ENCODE results near the gene TOMM70.

Gene TOMM70

GRCh38 chr3:100402891-100403290, 2.0 kb upstream of the TOMM70 start:
- intact Hi-C loops (cut with micrococcal nuclease): loop anchor here (5.0 kb wide), 3 partner anchors 586 to 1169 kb away; partner anchors contain the start of genes CMSS1, PCNP and SENP7
- Mint-ChIP-seq H3K9me3 (peaks cover 10% of the 10 kb centered on the region), H3K27ac (no peak overlapping the region), H3K36me3 (ENCODE audit: low read depth) (peaks cover 29% of the 10 kb centered on the region), H3K27me3 (no peaks in the 10 kb centered on the region), H3K4me1 (ENCODE audit: low read depth) (peaks cover 37% of the 10 kb centered on the region), H3K4me3 (no peak overlapping the region)

- Mint-ChIP-seq H3K27ac (peak overlapping the region; percentile 98), H3K4me1 (ENCODE audit: low read depth) (peaks cover 37% of the 10 kb centered on the region), H3K4me3 (peak overlapping the region; percentile 96), H3K9me3 (peaks cover 4% of the 10 kb centered on the region), H3K27me3 (no peaks in the 10 kb centered on the region), H3K36me3 (ENCODE audit: low read depth) (peaks cover 23% of the 10 kb centered on the region)
- intact Hi-C loops (cut with micrococcal nuclease): loop anchor here (5.0 kb wide), 3 partner anchors 585 to 1170 kb away; partner anchors contain the start of genes CMSS1, PCNP and SENP7
Observed at GRCh38 chr3:100402256-100402655, 1.4 kb upstream of the TOMM70 start.

GRCh38 chr3:100401674-100402041, 769 bp upstream of the TOMM70 start:
- Mint-ChIP-seq H3K4me1 (ENCODE audit: low read depth) (peaks cover 37% of the 10 kb centered on the region), H3K27me3 (no peaks in the 10 kb centered on the region), H3K9me3 (no peaks in the 10 kb centered on the region), H3K4me3 (peak overlapping the region; percentile 96), H3K36me3 (ENCODE audit: low read depth) (peaks cover 23% of the 10 kb centered on the region), H3K27ac (peak overlapping the region; percentile 98)
- intact Hi-C loops (cut with micrococcal nuclease): loop anchor here (1.0 to 5.0 kb wide), 6 partner anchors 67 to 1171 kb away; partner anchors contain the start of genes CMSS1, NIT2, PCNP and SENP7

GRCh38 chr3:100400419-100400779, 490 bp downstream of the TOMM70 start:
- peaks cover 23% of the 10 kb centered on the region for H3K36me3 Mint-ChIP-seq (ENCODE audit: low read depth)
- H3K27ac Mint-ChIP-seq: peak overlapping the region; percentile 98
- intact Hi-C loops (cut with micrococcal nuclease): loop anchor here (2.0 to 5.0 kb wide), 4 partner anchors 66 to 1172 kb away; partner anchors contain the start of genes CMSS1, NIT2, PCNP and SENP7
- peaks cover 37% of the 10 kb centered on the region for H3K4me1 Mint-ChIP-seq (ENCODE audit: low read depth)
- H3K27me3 Mint-ChIP-seq: no peaks in the 10 kb centered on the region
- peak overlapping the region; percentile 96 for H3K4me3 Mint-ChIP-seq
- no peaks in the 10 kb centered on the region for H3K9me3 Mint-ChIP-seq

- intact Hi-C loops (cut with micrococcal nuclease): loop anchor here (2.0 to 5.0 kb wide), 4 partner anchors 65 to 1173 kb away; partner anchors contain the start of genes CMSS1, NIT2, PCNP and SENP7
- Mint-ChIP-seq H3K9me3 (no peaks in the 10 kb centered on the region), H3K36me3 (ENCODE audit: low read depth) (peaks cover 25% of the 10 kb centered on the region), H3K27me3 (no peaks in the 10 kb centered on the region), H3K4me1 (ENCODE audit: low read depth) (peaks cover 37% of the 10 kb centered on the region), H3K27ac (peak overlapping the region; percentile 98), H3K4me3 (peak overlapping the region; percentile 96)
Observed at GRCh38 chr3:100399341-100400071, 1.4 kb downstream of the TOMM70 start.

GRCh38 chr3:100396967-100397366, 3.9 kb downstream of the TOMM70 start:
- Mint-ChIP-seq H3K9me3 (no peaks in the 10 kb centered on the region), H3K27me3 (no peaks in the 10 kb centered on the region), H3K4me1 (ENCODE audit: low read depth) (peaks cover 28% of the 10 kb centered on the region), H3K27ac (no peak overlapping the region), H3K36me3 (ENCODE audit: low read depth) (peaks cover 29% of the 10 kb centered on the region), H3K4me3 (no peak overlapping the region)
- intact Hi-C loops (cut with micrococcal nuclease): no loop called here

- H3K27me3 Mint-ChIP-seq: no peaks in the 10 kb centered on the region
- no peaks in the 10 kb centered on the region for H3K9me3 Mint-ChIP-seq
- H3K4me1 Mint-ChIP-seq (ENCODE audit: low read depth): peaks cover 21% of the 10 kb centered on the region
- H3K36me3 Mint-ChIP-seq (ENCODE audit: low read depth): peaks cover 20% of the 10 kb centered on the region
- no peak overlapping the region for H3K27ac Mint-ChIP-seq
- no peak overlapping the region for H3K4me3 Mint-ChIP-seq
- intact Hi-C loops (cut with micrococcal nuclease): no loop called here
Observed at GRCh38 chr3:100395679-100396431, 5.0 kb downstream of the TOMM70 start.

- intact Hi-C loops (cut with micrococcal nuclease): no loop called here
- no peaks in the 10 kb centered on the region for H3K9me3 Mint-ChIP-seq
Observed at GRCh38 chr3:100389025-100389424, 11.9 kb downstream of the TOMM70 start.

GRCh38 chr3:100386437-100387074, 14.3 kb downstream of the TOMM70 start:
- Mint-ChIP-seq H3K27me3 (no peaks in the 10 kb centered on the region), H3K4me1 (ENCODE audit: low read depth) (no peaks in the 10 kb centered on the region), H3K27ac (no peak overlapping the region), H3K9me3 (no peaks in the 10 kb centered on the region), H3K4me3 (no peak overlapping the region), H3K36me3 (ENCODE audit: low read depth) (peaks cover 49% of the 10 kb centered on the region)
- intact Hi-C loops (cut with micrococcal nuclease): no loop called here

More at GRCh38 chr3:100389025-100389424, 11.9 kb downstream of the TOMM70 start:
- Mint-ChIP-seq H3K4me3 (no peak overlapping the region), H3K36me3 (ENCODE audit: low read depth) (peaks cover 33% of the 10 kb centered on the region), H3K4me1 (ENCODE audit: low read depth) (no peaks in the 10 kb centered on the region), H3K27ac (no peak overlapping the region), H3K27me3 (no peaks in the 10 kb centered on the region)

GRCh38 chr3:100384733-100385525, 16.0 kb downstream of the TOMM70 start:
- intact Hi-C loops (cut with micrococcal nuclease): no loop called here
- Mint-ChIP-seq H3K4me3 (no peak overlapping the region), H3K4me1 (ENCODE audit: low read depth) (no peaks in the 10 kb centered on the region), H3K36me3 (ENCODE audit: low read depth) (peaks cover 63% of the 10 kb centered on the region), H3K9me3 (no peaks in the 10 kb centered on the region), H3K27me3 (no peaks in the 10 kb centered on the region), H3K27ac (no peak overlapping the region)

- no peaks in the 10 kb centered on the region for H3K4me1 Mint-ChIP-seq (ENCODE audit: low read depth)
- no peaks in the 10 kb centered on the region for H3K9me3 Mint-ChIP-seq
- peaks cover 73% of the 10 kb centered on the region for H3K36me3 Mint-ChIP-seq (ENCODE audit: low read depth)
- H3K4me3 Mint-ChIP-seq: no peak overlapping the region
- H3K27ac Mint-ChIP-seq: no peak overlapping the region
- intact Hi-C loops (cut with micrococcal nuclease): no loop called here
- H3K27me3 Mint-ChIP-seq: no peaks in the 10 kb centered on the region
Observed at GRCh38 chr3:100376301-100376700, 24.6 kb downstream of the TOMM70 start.

GRCh38 chr3:100374521-100374920, 26.4 kb downstream of the TOMM70 start:
- H3K4me1 Mint-ChIP-seq (ENCODE audit: low read depth): no peaks in the 10 kb centered on the region
- H3K27me3 Mint-ChIP-seq: no peaks in the 10 kb centered on the region
- H3K9me3 Mint-ChIP-seq: no peaks in the 10 kb centered on the region
- peaks cover 65% of the 10 kb centered on the region for H3K36me3 Mint-ChIP-seq (ENCODE audit: low read depth)
- intact Hi-C loops (cut with micrococcal nuclease): no loop called here
- no peak overlapping the region for H3K27ac Mint-ChIP-seq
- H3K4me3 Mint-ChIP-seq: no peak overlapping the region

- Mint-ChIP-seq H3K9me3 (no peaks in the 10 kb centered on the region), H3K36me3 (ENCODE audit: low read depth) (peaks cover 52% of the 10 kb centered on the region), H3K27ac (no peak overlapping the region), H3K4me3 (no peak overlapping the region), H3K27me3 (no peaks in the 10 kb centered on the region), H3K4me1 (ENCODE audit: low read depth) (no peaks in the 10 kb centered on the region)
- intact Hi-C loops (cut with micrococcal nuclease): no loop called here
Observed at GRCh38 chr3:100370756-100371155, 30.1 kb downstream of the TOMM70 start.

Data from dendritic cell treated with granulocyte-macrophage colony-stimulating factor and Interleukin-4, amounts not matched to agents 40 ng/mL and 50 ng/mL, for 4 days (primary cell).